HepG2 (cell line): ENCODE results near the gene ADAM15. TPM values are rescaled to one million over a fixed set of nuclear protein-coding genes. Genes with fewer than 3 reads are reported as not detected.

Source experiments
- BRCA1 ChIP-seq: sonication (generic); formaldehyde crosslinking; IDR thresholded peaks from 2 replicates; pipeline ENCODE4 v1.4.0; 2020; ENCODE audit warnings: missing genetic modification reagents
- HDAC1 ChIP-seq: sonication (generic); formaldehyde crosslinking; IDR thresholded peaks from 2 replicates; pipeline ENCODE4 v1.5.1; 2020; ENCODE audit warnings: mild to moderate bottlenecking, missing genetic modification reagents
- IKZF1 ChIP-seq: fragments of 450-650 bp; IDR thresholded peaks from 2 replicates; pipeline ENCODE4 v1.7.1; 2016
- JARID2 ChIP-seq: sonication (generic); formaldehyde crosslinking; IDR thresholded peaks from 2 replicates; pipeline ENCODE4 v1.8.1; 2023; ENCODE audit warnings: missing genetic modification reagents, inconsistent platforms; ENCODE audit not compliant: insufficient replicate concordance
- MEIS2 ChIP-seq: sonication (generic); formaldehyde crosslinking; IDR thresholded peaks from 2 replicates; pipeline ENCODE4 v1.9.0; 2021; ENCODE audit warnings: mild to moderate bottlenecking, missing genetic modification reagents
- MXD4 ChIP-seq: IDR thresholded peaks from 2 replicates; pipeline ENCODE4 v1.6.1; 2016; ENCODE audit warnings: mild to moderate bottlenecking, missing biosample characterization, missing genetic modification reagents
- NFKB2 ChIP-seq: sonication (generic); formaldehyde crosslinking; IDR thresholded peaks from 2 replicates; pipeline ENCODE4 v1.4.0; 2020; ENCODE audit warnings: missing genetic modification reagents, borderline replicate concordance
- PBX2 ChIP-seq: IDR thresholded peaks from 2 replicates; pipeline ENCODE4 v1.6.1; 2016; ENCODE audit warnings: control low read depth
- PBX3 ChIP-seq: sonication (generic); formaldehyde crosslinking; IDR thresholded peaks from 2 replicates; pipeline ENCODE4 v1.8.1; 2023; ENCODE audit warnings: missing genetic modification reagents, inconsistent platforms, borderline replicate concordance
- PHB2 ChIP-seq: fragments of 450-650 bp; IDR thresholded peaks from 2 replicates; pipeline ENCODE4 v1.6.1; 2018; ENCODE audit not compliant: partially characterized antibody
- RBAK ChIP-seq: sonication (generic); formaldehyde crosslinking; IDR thresholded peaks from 2 replicates; pipeline ENCODE4 v1.5.1; 2020; ENCODE audit warnings: mild to moderate bottlenecking, missing genetic modification reagents
- SATB2 ChIP-seq: sonication (generic); formaldehyde crosslinking; IDR thresholded peaks from 2 replicates; pipeline ENCODE4 v1.5.0; 2020; ENCODE audit warnings: missing genetic modification reagents
- SNRNP70 ChIP-seq: fragments of 200-400 bp; formaldehyde crosslinking; IDR thresholded peaks from 2 replicates; pipeline ENCODE4 v1.6.1; 2017; ENCODE audit warnings: mild to moderate bottlenecking, low read depth, low read length, moderate library complexity
- STAT6 ChIP-seq: sonication (generic); formaldehyde crosslinking; IDR thresholded peaks from 2 replicates; pipeline ENCODE4 v1.4.0; 2020; ENCODE audit warnings: missing genetic modification reagents, mild to moderate bottlenecking, borderline replicate concordance
- THYN1 ChIP-seq: sonication (generic); formaldehyde crosslinking; IDR thresholded peaks from 2 replicates; pipeline ENCODE4 v1.8.1; 2023; ENCODE audit warnings: low read depth, mild to moderate bottlenecking, moderate library complexity, missing genetic modification reagents, borderline replicate concordance
- ZBTB20 ChIP-seq: sonication (generic); formaldehyde crosslinking; IDR thresholded peaks from 2 replicates; pipeline ENCODE4 v1.8.1; 2023; ENCODE audit warnings: missing genetic modification reagents, low read depth, mild to moderate bottlenecking, borderline replicate concordance
- ZBTB42 ChIP-seq: sonication (generic); formaldehyde crosslinking; IDR thresholded peaks from 2 replicates; pipeline ENCODE4 v1.5.0; 2020; ENCODE audit warnings: mild to moderate bottlenecking, missing genetic modification reagents
- ZFP36L2 ChIP-seq: sonication (generic); formaldehyde crosslinking; IDR thresholded peaks from 2 replicates; pipeline ENCODE4 v1.4.0; 2020; ENCODE audit warnings: missing genetic modification reagents
- ZFX ChIP-seq: sonication (generic); formaldehyde crosslinking; IDR thresholded peaks from 2 replicates; pipeline ENCODE4 v1.4.0; 2020; ENCODE audit warnings: mild to moderate bottlenecking, low read depth, missing genetic modification reagents, moderate library complexity
- ZKSCAN1 ChIP-seq: fragments of 150-350 bp; IDR thresholded peaks from 2 replicates; pipeline ENCODE4 v1.6.1; 2014; ENCODE audit warnings: low read length
- ZMYM4 ChIP-seq: sonication (generic); formaldehyde crosslinking; IDR thresholded peaks from 2 replicates; pipeline ENCODE4 v1.8.1; 2023; ENCODE audit warnings: mild to moderate bottlenecking, missing genetic modification reagents
- ZNF24 ChIP-seq: fragments of 450-650 bp; IDR thresholded peaks from 2 replicates; pipeline ENCODE4 v1.6.1; 2017; ENCODE audit warnings: antibody characterized with exemption, mild to moderate bottlenecking
- ZNF282 ChIP-seq: fragments of 450-650 bp; IDR thresholded peaks from 2 replicates; pipeline ENCODE4 v1.6.1; 2018; ENCODE audit not compliant: partially characterized antibody
- ZNF629 ChIP-seq: sonication (generic); formaldehyde crosslinking; conservative IDR thresholded peaks from 2 replicates; pipeline ENCODE4 v1.5.0; 2020; ENCODE audit warnings: missing genetic modification reagents
- ZNF670 ChIP-seq: sonication (generic); formaldehyde crosslinking; IDR thresholded peaks from 2 replicates; pipeline ENCODE4 v1.8.0; 2022; ENCODE audit warnings: mild to moderate bottlenecking, missing genetic modification reagents, borderline replicate concordance
- polyA plus RNA-seq, 8 experiments: library from polyadenylated mRNA; depleted of rRNA in 3 of 8; stranded (reverse) in 7 of 8; unstranded in 1 of 8; fragments of >200 nt; fragmentation: Illumina TruSeq in 4 of 8; extraction: Trizol in 4 of 8; gene quantifications; 2 replicates each; pipeline versions ENCODE4 v1.2.1 to v1.2.3, GENCODE V29; 2011 to 2016; ENCODE audit warnings: low read depth in 4 of 8, missing spikeins in 1 of 8, mixed read lengths in 1 of 8; ENCODE audit not compliant: insufficient read depth in 1 of 8
- total RNA-seq, 5 experiments: library from RNA; depleted of rRNA; stranded (reverse); fragments of >200 nt; fragmentation: Illumina TruSeq; extraction: Trizol; gene quantifications; 2 replicates each; pipeline ENCODE4 v1.2.3, GENCODE V29; 2016; ENCODE audit warnings: low read depth in 1 of 5
- TF ChIP-seq, protein P1 (sequence below): sonication (generic); formaldehyde crosslinking; IDR thresholded peaks from 2 replicates; pipeline ENCODE4 v1.4.0; 2020; ENCODE audit warnings: missing genetic modification reagents

ADAM15 gene
- total and polyA plus RNA-seq, 2 of the 13 experiments (the other 11 are each of a cell fraction or from before 2014, with no cell fraction given), result 17.9 to 25.6 TPM

DNA sequence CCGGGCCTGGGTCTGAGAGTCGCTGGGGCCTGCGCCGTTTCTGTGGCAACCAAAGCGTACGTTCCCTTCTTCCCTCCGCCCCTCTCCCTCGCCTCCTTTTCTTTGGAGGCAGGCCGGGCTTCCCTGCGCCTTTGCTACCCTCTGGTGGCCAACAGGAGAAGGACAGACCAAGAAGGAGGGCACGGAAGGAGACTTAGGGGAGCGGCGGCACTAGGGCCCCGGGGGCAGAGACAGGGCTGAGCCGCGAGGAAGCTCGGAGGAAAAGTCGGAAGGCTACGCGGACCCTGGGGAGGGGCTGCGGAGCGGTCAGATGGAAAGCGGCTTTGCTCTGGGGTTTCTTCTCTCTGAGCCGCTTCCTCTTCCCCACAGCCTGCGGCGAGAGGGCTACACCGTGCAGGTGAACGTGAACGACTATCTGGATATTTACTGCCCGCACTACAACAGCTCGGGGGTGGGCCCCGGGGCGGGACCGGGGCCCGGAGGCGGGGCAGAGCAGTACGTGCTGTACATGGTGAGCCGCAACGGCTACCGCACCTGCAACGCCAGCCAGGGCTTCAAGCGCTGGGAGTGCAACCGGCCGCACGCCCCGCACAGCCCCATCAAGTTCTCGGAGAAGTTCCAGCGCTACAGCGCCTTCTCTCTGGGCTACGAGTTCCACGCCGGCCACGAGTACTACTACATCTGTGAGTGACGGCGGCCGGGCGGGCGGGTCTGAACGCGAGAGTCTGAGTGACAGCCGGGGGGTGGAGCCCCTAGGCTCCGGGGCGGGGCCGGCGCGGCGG is 33.8 kb downstream of the ADAM15 start (continued):
- TF ChIP-seq, protein P1, sequence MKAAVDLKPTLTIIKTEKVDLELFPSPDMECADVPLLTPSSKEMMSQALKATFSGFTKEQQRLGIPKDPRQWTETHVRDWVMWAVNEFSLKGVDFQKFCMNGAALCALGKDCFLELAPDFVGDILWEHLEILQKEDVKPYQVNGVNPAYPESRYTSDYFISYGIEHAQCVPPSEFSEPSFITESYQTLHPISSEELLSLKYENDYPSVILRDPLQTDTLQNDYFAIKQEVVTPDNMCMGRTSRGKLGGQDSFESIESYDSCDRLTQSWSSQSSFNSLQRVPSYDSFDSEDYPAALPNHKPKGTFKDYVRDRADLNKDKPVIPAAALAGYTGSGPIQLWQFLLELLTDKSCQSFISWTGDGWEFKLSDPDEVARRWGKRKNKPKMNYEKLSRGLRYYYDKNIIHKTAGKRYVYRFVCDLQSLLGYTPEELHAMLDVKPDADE (CRISPR knock-in tag), result no peak
- TF ChIP-seq SNRNP70 (no peak), HDAC1 (CRISPR knock-in tag) (peak; percentile 56), ZNF24 (no peak), ZKSCAN1 (no peak), ZMYM4 (CRISPR knock-in tag) (peak; percentile 88), ZNF629 (CRISPR knock-in tag) (no peak), SATB2 (CRISPR knock-in tag) (0 out of 2 replicates have a peak, but pooled peaks have one; percentile 44), ZBTB42 (0 out of 2 replicates have a peak, but pooled peaks have one; percentile 37), PBX3 (CRISPR knock-in tag) (no peak), BRCA1 (CRISPR knock-in tag) (no peak), ZNF670 (no peak), ZNF282 (no peak), ZFX (CRISPR knock-in tag) (peak; percentile 67), RBAK (CRISPR knock-in tag) (no peak), JARID2 (CRISPR knock-in tag) (peak; percentile 62), IKZF1 (no peak), PBX2 (CRISPR knock-in tag) (peak; percentile 91), MEIS2 (peak; percentile 68), ZBTB20 (peak; percentile 37; the same call in 1 of the 2 replicates), NFKB2 (CRISPR knock-in tag) (no peak; the same call in 1 of the 2 replicates), STAT6 (CRISPR knock-in tag) (0 out of 2 replicates have a peak, but pooled peaks have one; percentile 30), MXD4 (CRISPR knock-in tag) (no peak), THYN1 (CRISPR knock-in tag) (no peak), ZFP36L2 (no peak), PHB2 (no peak)
